ENCODE results near the gene CCDC18. TPM values are rescaled to one million over a fixed set of nuclear protein-coding genes. Genes with fewer than 3 reads are reported as not detected.
A peak's percentile ranks its signal among the peaks of the same experiment; 100 is the strongest.

CCDC18 gene
- total RNA-seq, 2 donors from 2014 or later: 12.7 to 15.2 TPM

DNA sequence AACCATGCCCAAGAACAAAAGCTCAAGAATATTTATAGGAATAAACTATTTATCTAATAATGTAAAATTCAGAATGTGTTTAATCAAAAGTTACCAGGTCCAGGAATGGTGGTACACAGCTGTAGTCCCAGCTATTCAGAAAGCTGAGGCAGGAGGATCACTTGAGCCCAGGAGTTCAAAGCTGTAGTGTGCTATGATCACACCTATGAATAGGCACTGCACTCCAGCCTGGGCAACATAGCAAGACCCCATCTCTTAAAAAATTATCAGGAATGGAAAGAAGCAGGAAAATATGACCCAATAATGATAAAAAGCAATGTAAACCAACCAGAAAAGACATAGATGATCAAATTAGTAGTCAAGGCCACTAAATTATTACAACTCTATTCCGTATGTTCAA lies 103.0 kb downstream of the CCDC18 start:
- Mint-ChIP-seq H3K36me3 (ENCODE audit: low read depth) (peaks cover 51% of the 10 kb centered on the region), H3K27ac (no peak overlapping the region), H3K27me3 (no peaks in the 10 kb centered on the region), H3K9me3 (no peaks in the 10 kb centered on the region), H3K4me3 (no peak overlapping the region), H3K4me1 (no peaks in the 10 kb centered on the region)
- no peak for ATAC-seq (replicated peaks)

DNA sequence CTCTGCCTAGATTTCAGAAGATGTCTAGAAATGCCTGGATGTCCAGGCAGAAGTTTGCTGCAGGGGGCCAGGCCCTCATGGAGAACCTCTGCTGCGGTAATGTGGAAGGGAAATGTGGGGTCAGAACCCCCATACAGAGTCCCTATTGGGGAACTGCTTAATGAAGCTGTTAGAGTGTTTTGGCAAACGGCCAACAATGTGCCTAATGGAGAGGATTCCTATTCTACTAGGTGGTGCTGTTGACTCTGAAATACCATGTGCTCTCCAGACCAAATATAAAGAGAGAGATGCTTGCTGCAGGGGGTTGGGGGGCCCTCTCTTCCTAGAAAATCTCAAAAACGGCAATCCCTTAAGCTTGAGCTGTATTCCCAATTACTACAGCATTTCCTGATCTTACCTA lies 108.0 kb downstream of the CCDC18 start:
- Mint-ChIP-seq H3K9me3 (no peaks in the 10 kb centered on the region), H3K4me1 (no peaks in the 10 kb centered on the region), H3K27ac (no peak overlapping the region), H3K36me3 (ENCODE audit: low read depth) (peaks cover 65% of the 10 kb centered on the region), H3K4me3 (no peak overlapping the region), H3K27me3 (no peaks in the 10 kb centered on the region)
- no peak for ATAC-seq (replicated peaks)

DNA sequence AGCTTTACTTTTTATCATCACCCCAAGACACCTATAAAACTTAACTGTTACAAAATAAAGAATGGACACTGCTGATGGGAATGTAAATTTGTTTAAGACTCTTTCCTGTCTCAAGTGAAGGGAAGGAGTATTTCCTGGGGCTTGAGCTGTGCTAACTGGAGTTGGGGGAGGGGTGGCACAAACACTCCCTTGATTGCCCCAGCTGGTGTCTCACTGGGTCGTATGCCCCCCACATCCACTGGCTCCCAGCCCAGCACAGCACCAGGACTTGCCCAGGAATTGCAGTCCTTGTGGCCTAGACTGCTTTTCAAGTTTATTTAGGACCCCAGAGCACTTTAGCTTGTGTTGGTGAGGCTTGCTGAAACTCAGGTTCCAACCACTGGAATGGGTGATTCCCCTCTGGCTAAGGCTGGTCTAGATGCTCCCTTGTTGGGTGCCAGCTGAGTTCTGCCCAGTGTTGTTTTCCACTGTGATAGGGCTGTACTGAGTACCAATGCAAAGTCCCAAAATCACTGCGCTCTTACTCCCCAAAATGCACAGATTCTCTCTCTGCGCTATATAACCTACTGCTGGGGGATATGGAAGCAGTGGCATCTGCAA lies 116.1 kb downstream of the CCDC18 start:
- Mint-ChIP-seq H3K9me3 (no peaks in the 10 kb centered on the region), H3K4me3 (no peak overlapping the region), H3K4me1 (no peaks in the 10 kb centered on the region), H3K27me3 (no peaks in the 10 kb centered on the region), H3K27ac (no peak overlapping the region), H3K36me3 (ENCODE audit: low read depth) (peaks cover 18% of the 10 kb centered on the region)
- no peak for ATAC-seq (replicated peaks)

DNA sequence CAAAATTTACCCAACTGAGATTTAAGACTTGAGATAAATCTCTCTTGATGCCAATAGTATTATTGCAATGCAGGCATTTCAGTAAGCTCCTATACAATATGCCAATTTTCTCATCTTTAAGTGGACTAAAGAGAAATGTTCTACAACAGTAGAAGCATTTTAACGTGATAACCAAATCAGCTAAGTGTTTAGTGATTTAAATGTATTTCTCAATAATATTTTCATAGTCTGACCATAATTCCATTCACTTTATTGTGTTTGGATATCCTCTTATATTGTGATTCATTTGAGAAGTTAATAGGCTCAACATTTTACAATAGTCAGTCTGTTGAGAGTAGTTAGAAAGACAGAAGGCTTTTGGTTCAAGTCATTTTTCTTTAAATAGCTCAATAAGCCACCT lies 120.6 kb downstream of the CCDC18 start:
- Mint-ChIP-seq H3K27ac (no peak overlapping the region), H3K9me3 (no peaks in the 10 kb centered on the region), H3K4me1 (no peaks in the 10 kb centered on the region), H3K27me3 (no peaks in the 10 kb centered on the region), H3K36me3 (ENCODE audit: low read depth) (peaks cover 5% of the 10 kb centered on the region), H3K4me3 (no peak overlapping the region)
- no peak for ATAC-seq (replicated peaks)

DNA sequence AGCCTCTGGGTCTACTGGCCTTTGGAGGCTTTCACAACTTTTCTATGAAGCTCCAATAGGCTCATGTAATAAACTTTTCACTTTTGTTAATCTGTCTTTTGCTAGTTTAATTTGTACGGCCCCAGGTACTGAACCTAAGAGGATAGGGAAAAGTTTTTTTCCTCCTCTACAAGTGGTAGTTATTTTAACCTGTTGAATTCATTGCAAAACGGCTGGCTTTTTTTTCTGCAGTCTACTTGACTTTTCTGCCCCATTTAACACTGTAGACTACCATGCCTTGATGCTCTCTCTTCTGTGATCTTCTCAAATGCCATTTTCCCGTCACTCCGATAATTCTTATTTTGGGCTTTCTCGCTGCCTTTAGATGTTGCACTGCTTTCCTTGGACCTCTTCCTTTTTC lies 121.6 kb downstream of the CCDC18 start:
- Mint-ChIP-seq H3K27ac (no peak overlapping the region), H3K27me3 (no peaks in the 10 kb centered on the region), H3K4me1 (no peaks in the 10 kb centered on the region), H3K36me3 (ENCODE audit: low read depth) (peaks cover 5% of the 10 kb centered on the region), H3K9me3 (no peaks in the 10 kb centered on the region), H3K4me3 (no peak overlapping the region)
- no peak for ATAC-seq (replicated peaks)

DNA sequence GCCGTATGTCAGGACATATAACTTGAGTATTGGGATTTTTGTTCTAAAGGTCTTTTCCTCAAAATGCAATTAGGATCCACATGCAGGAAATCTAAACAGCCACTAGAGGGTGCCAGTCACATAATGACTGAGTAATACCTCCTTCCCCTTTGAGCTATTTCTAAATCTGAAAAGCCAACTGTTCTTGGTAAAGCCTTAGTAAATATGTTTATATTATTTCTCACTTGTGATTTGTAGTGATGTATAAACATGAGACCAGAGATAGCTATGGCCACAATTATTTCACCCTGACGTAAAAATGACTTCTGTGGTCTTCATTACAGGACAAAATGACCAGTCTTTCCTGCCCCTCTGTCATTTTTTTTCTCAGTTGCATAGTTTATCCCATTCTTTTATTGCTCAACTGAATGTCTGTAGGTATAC lies 124.2 kb downstream of the CCDC18 start:
- no peaks in the 10 kb centered on the region for H3K4me1 Mint-ChIP-seq
- H3K27me3 Mint-ChIP-seq: no peaks in the 10 kb centered on the region
- no peak overlapping the region for H3K27ac Mint-ChIP-seq
- ATAC-seq (replicated peaks): peak; percentile 48
- H3K9me3 Mint-ChIP-seq: no peaks in the 10 kb centered on the region
- no peak overlapping the region for H3K4me3 Mint-ChIP-seq
- H3K36me3 Mint-ChIP-seq (ENCODE audit: low read depth): peaks cover 5% of the 10 kb centered on the region

DNA sequence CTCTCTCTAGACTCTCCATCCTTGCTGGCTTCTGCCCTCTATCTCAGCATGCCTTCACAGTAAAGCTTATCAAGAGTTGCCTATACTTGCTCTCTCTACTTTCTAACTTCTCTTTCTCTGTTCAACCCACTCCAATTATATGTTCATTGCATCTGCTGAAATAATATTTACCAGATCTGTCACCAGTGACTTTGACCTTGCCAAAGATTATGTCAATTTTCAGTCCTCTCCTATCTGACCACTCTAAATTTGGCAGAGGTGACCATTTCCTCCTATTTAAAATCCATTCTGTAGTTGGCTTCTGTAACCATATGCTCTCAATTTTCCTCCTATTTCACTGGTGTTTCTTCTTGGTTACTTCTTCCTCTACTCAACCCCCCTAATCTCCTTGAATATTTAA lies 126.4 kb downstream of the CCDC18 start:
- H3K36me3 Mint-ChIP-seq (ENCODE audit: low read depth): peaks cover 7% of the 10 kb centered on the region
- no peak overlapping the region for H3K27ac Mint-ChIP-seq
- H3K4me3 Mint-ChIP-seq: no peak overlapping the region

DNA sequence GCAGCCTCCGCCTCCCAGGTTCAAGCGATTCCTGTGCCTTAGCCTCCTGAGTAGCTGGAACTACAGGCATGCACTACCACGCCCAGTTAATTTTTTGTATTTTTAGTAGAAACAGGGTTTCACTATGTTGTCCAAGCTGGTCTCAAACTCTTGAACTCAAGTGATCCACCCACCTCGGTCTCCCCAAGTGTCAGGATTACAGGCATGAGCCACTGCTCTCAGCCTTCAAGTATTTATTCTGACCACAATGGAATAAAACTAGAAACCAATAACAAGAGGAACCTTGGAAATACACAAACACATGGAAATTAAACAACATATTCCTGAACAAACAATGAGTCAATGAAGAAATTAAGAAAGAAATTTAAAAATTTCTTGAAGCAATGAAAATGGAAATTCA lies 132.5 kb downstream of the CCDC18 start:
- ATAC-seq (replicated peaks): no peak
- H3K27me3 Mint-ChIP-seq: no peaks in the 10 kb centered on the region
- H3K4me3 Mint-ChIP-seq: no peak overlapping the region
- no peaks in the 10 kb centered on the region for H3K9me3 Mint-ChIP-seq
- no peaks in the 10 kb centered on the region for H3K4me1 Mint-ChIP-seq
- H3K36me3 Mint-ChIP-seq (ENCODE audit: low read depth): peaks cover 20% of the 10 kb centered on the region
- no peak overlapping the region for H3K27ac Mint-ChIP-seq

More for the DNA sequence above, 126.4 kb downstream of the CCDC18 start:
- Mint-ChIP-seq H3K9me3 (no peaks in the 10 kb centered on the region), H3K27me3 (no peaks in the 10 kb centered on the region), H3K4me1 (no peaks in the 10 kb centered on the region)
- ATAC-seq (replicated peaks): no peak

DNA sequence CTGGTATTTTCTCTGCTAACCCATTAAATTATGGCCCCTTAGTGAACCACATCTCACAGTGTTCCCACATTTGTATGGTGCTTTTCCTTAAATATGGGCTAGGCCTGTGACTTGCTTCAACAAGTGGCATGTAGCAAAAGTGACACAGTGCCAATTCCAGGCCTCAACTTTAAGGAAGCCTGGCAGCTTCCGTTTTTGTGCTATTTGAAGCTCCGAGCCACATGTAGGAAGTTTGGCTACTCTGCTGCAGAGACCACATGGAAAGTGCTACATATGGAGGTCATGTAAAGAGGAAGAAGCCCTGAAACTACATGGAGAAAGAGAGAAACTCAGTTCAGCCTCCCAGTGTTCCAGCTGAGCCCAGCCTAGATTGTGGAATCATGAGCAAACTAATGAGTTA lies 136.7 kb downstream of the CCDC18 start:
- H3K9me3 Mint-ChIP-seq: no peaks in the 10 kb centered on the region
- no peaks in the 10 kb centered on the region for H3K4me1 Mint-ChIP-seq
- H3K27ac Mint-ChIP-seq: no peak overlapping the region
- no peaks in the 10 kb centered on the region for H3K27me3 Mint-ChIP-seq
- ATAC-seq (replicated peaks): no peak
- H3K4me3 Mint-ChIP-seq: no peak overlapping the region
- peaks cover 13% of the 10 kb centered on the region for H3K36me3 Mint-ChIP-seq (ENCODE audit: low read depth)

DNA sequence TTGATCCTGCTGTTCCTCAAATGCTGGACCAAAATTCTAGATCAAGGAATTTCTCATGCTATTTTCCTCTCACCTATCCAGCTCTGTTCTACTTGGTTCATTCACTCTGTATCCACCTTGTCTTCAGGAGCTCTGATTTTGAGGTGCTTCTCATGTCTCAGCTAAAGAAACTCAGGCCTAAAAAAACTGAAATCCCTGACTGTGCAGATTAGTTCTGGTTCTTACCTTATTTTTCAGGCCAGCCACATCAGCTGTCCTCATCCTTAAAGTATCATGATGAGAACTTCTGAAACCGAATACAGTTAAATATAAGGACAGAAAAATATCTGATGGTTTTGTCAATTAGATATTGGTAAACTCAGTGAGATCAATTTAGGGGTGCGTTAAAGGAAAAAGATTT lies 137.4 kb downstream of the CCDC18 start:
- H3K27ac Mint-ChIP-seq: no peak overlapping the region
- no peaks in the 10 kb centered on the region for H3K9me3 Mint-ChIP-seq
- H3K27me3 Mint-ChIP-seq: no peaks in the 10 kb centered on the region
- no peaks in the 10 kb centered on the region for H3K4me1 Mint-ChIP-seq
- no peak for ATAC-seq (replicated peaks)
- H3K4me3 Mint-ChIP-seq: no peak overlapping the region
- H3K36me3 Mint-ChIP-seq (ENCODE audit: low read depth): peaks cover 13% of the 10 kb centered on the region

DNA sequence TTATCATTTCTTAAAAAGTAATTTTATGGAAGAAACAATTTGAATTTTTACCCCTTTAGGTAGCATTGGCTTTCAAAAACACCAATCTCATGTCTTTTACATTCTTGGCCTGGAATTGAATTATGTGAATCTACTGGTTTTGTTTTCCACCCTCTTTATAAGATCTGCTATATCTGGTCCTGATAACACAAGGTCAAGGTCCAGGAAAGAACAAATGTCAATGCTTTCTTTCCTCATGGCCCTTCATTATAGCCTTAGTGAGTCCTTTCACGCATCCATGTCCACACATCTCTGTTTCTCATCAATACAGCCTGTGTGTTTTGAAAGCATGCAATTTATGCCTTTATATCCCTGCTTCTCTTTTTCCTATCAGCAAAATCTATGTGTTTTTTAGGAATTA lies 141.2 kb downstream of the CCDC18 start:
- Mint-ChIP-seq H3K9me3 (no peaks in the 10 kb centered on the region), H3K4me1 (no peaks in the 10 kb centered on the region), H3K27me3 (no peaks in the 10 kb centered on the region), H3K27ac (no peak overlapping the region), H3K4me3 (no peak overlapping the region), H3K36me3 (ENCODE audit: low read depth) (no peaks in the 10 kb centered on the region)
- ATAC-seq (replicated peaks): no peak

DNA sequence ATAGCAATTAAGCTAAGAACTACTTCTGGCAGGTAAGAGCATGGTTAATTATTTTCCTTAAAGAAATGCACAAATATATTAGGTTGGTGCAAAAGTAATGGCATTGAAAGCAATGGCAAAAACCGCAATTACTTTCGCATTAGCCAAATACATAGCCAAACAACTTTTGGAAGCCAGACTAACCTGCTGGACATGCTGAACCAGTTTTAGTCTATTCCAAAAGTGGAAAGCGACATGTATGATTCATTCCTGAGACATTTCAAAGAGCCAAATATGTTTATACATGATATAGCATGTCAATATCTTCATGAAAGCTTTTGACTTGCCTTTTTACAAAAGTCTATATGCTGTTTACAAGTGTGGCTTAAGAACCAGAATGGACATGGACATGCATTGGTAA lies 141.8 kb downstream of the CCDC18 start:
- no peak for ATAC-seq (replicated peaks)
- Mint-ChIP-seq H3K27ac (no peak overlapping the region), H3K9me3 (no peaks in the 10 kb centered on the region), H3K27me3 (no peaks in the 10 kb centered on the region), H3K36me3 (ENCODE audit: low read depth) (no peaks in the 10 kb centered on the region), H3K4me3 (no peak overlapping the region), H3K4me1 (no peaks in the 10 kb centered on the region)

DNA sequence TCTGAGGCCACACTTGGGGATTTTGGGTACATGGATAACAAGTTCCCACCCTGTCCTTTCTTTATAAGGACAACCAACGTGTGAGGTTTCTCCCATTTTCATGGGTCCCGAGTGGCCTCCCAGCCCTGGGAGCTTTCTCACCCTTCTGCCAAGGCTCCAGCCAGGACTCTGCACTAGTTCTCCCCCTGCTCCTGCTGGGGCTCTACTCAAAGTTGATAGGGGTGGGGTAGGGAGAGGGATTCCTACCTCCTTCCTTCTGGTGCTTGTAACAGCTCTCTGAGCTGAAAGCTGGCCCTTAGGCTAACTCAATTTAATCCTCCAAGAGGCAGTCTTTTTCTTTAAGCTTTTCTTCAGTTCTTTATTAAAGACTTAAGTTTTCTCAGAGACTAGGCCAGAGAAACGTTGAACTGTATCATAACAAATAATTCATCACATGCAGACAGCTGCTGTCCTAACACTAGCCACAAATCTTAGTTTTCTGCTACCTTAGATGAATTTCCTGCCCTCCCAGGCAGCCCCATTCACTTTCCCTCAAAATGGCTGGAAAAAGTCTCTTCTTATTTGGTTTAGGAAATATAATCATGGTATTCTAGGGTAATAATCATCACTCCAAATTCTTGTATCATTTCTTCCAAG lies 142.8 kb downstream of the CCDC18 start:
- Mint-ChIP-seq H3K4me3 (no peak overlapping the region), H3K27me3 (no peaks in the 10 kb centered on the region), H3K9me3 (no peaks in the 10 kb centered on the region), H3K27ac (no peak overlapping the region), H3K36me3 (ENCODE audit: low read depth) (no peaks in the 10 kb centered on the region), H3K4me1 (no peaks in the 10 kb centered on the region)
- ATAC-seq (replicated peaks): no peak

DNA sequence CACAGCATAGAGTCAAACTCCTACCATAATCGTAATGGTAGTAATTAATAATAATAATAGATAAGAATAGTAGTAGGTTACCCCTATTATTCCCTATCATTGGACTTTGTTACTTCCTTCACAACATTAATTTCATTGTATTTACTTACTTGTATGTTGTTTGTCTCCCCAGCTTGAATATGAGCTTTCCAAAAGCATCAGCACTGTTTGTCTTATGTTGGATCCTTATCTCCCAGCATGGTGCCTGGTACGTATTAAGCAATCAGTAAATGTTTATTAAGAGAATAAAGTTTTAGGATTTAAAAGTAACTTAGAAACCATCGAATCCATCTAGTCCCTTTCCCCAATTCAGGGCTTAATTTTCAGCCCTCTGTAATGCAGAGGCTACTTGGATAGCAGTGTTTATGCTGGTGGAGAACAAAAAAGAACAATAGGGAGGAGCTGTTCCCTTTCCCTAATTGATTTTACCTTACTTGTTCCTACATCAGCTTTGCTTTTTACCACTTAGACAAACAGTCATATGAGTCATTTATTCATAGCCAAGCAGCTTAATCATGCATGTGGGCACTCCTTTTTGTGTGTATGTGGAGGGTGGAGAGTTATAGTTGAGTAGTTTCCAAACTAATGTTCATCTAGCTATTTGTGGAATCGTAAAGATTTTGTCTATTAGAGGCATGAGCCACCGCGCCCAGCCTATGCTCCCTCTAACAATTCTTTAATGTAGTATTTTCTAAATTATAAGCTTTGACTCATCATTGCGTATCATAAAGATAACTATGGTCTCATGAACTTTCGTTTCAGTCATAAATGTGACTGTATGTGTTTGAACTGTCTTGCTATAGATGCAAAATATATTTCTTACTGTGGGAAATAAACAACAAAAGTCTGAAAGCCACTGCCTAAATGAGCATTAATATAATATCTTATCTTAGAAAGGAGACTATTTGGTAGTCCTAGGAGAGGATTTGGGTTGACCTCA lies 144.3 kb downstream of the CCDC18 start:
- no peaks in the 10 kb centered on the region for H3K27me3 Mint-ChIP-seq
- no peaks in the 10 kb centered on the region for H3K36me3 Mint-ChIP-seq (ENCODE audit: low read depth)
- H3K4me3 Mint-ChIP-seq: no peak overlapping the region
- no peaks in the 10 kb centered on the region for H3K4me1 Mint-ChIP-seq
- no peak for ATAC-seq (replicated peaks)
- H3K9me3 Mint-ChIP-seq: no peaks in the 10 kb centered on the region
- H3K27ac Mint-ChIP-seq: no peak overlapping the region
